SU-DHL-6 (cell line): ENCODE measurements around the gene PTTG1IP.

Experiments used
- H2AFZ ChIP-seq: fragments of 200-600 bp; sonication (generic); 2 replicates; pipeline ENCODE4 v1.6.1; 2014; ENCODE audit warnings: low read depth, mild to moderate bottlenecking, moderate library complexity, mixed read lengths, antibody characterized with exemption, low read length; ENCODE audit not compliant: severe bottlenecking
- H3F3A ChIP-seq: fragments of 200-600 bp; shearing (Covaris generic); 2 replicates; pipeline ENCODE4 v1.6.0; 2016; ENCODE audit warnings: antibody characterized with exemption, mild to moderate bottlenecking; ENCODE audit not compliant: insufficient read depth
- H3K27ac ChIP-seq: fragments of 200-600 bp; sonication (generic); 2 replicates; pipeline ENCODE4 v1.5.1; 2016; ENCODE audit warnings: low read depth, mild to moderate bottlenecking, low read length, moderate library complexity, mixed read lengths
- H3K27me3 ChIP-seq: fragments of 200-600 bp; sonication (generic), shearing (Covaris generic); 2 replicates; pipeline ENCODE4 v1.6.0; 2014; ENCODE audit warnings: mild to moderate bottlenecking, low read length
- H3K36me3 ChIP-seq: fragments of 200-600 bp; sonication (generic); 2 replicates; pipeline ENCODE4 v1.6.1; 2014; ENCODE audit warnings: mild to moderate bottlenecking, low read length, mixed read lengths
- H3K4me2 ChIP-seq: fragments of 300-600, 200-600 bp; shearing (Covaris generic), sonication (generic); 2 replicates; pipeline ENCODE4 v1.6.0; 2014; ENCODE audit warnings: low read length, low read depth, mild to moderate bottlenecking; ENCODE audit not compliant: poor library complexity, severe bottlenecking
- H3K4me3 ChIP-seq: fragments of 200-600 bp; sonication (generic); 2 replicates; pipeline ENCODE4 v1.5.1; 2014; ENCODE audit warnings: antibody characterized with exemption, low read length, mild to moderate bottlenecking, mixed read lengths; ENCODE audit not compliant: insufficient read depth, poor library complexity, severe bottlenecking
- H3K79me2 ChIP-seq: fragments of 200-600 bp; sonication (generic); 2 replicates; pipeline ENCODE4 v1.6.1; 2014; ENCODE audit warnings: mild to moderate bottlenecking, low read length, moderate library complexity; ENCODE audit not compliant: insufficient read depth
- H3K9ac ChIP-seq: fragments of 200-600 bp; sonication (generic); 2 replicates; pipeline ENCODE4 v1.7.0; 2014; ENCODE audit warnings: mild to moderate bottlenecking, low read length
- H3K9me2 ChIP-seq: fragments of 200-600 bp; sonication (generic); replicated peaks from 2 replicates; pipeline ENCODE4 v1.6.1; 2014; ENCODE audit warnings: low read length; ENCODE audit not compliant: insufficient read depth
- H3K9me3 ChIP-seq: fragments of 200-600 bp; sonication (generic); 2 replicates; pipeline ENCODE4 v1.6.1; 2014; ENCODE audit warnings: low read length, mixed read lengths; ENCODE audit not compliant: insufficient read depth
- H4K20me1 ChIP-seq: fragments of 200-600 bp; sonication (generic); 2 replicates; pipeline ENCODE4 v1.6.1; 2014; ENCODE audit warnings: low read depth, mild to moderate bottlenecking, antibody characterized with exemption, low read length, moderate library complexity, mixed read lengths
- CTCF ChIP-seq: fragments of 200-600 bp; sonication (generic); IDR thresholded peaks from one replicate; pipeline ENCODE4 v1.5.1; 2017; ENCODE audit warnings: antibody characterized with exemption, mild to moderate bottlenecking, low read length, moderate library complexity; ENCODE audit not compliant: insufficient read depth, poor library complexity, severe bottlenecking
- EZH2phosphoT487 ChIP-seq: fragments of 200-600 bp; sonication (generic), shearing (Covaris generic); conservative IDR thresholded peaks from 2 replicates; pipeline ENCODE4 v1.6.1; 2018; ENCODE audit warnings: mild to moderate bottlenecking, antibody characterized with exemption, low read length, moderate library complexity, mixed read lengths

PTTG1IP gene

GRCh38 chr21:44815225-44815624 is 58.3 kb downstream of the PTTG1IP start:
- Histone ChIP-seq H3K36me3 (no peaks in the 10 kb centered on the region), H3F3A (0 out of 2 replicates have a peak, but pooled peaks cover 3% of the 10 kb centered on the region), H2AFZ (no peak overlapping the region), H3K9ac (no peak overlapping the region), H3K9me3 (no peaks in the 10 kb centered on the region), H3K4me3 (no peak overlapping the region), H3K4me2 (no peak overlapping the region), H3K27me3 (no peaks in the 10 kb centered on the region), H3K9me2 (no peaks in the 10 kb centered on the region), H3K27ac (no peak overlapping the region), H3K79me2 (peaks cover 63% of the 10 kb centered on the region), H4K20me1 (no peaks in the 10 kb centered on the region)
- TF ChIP-seq CTCF (no peak), EZH2phosphoT487 (no peak)

GRCh38 chr21:44814498-44815023 is 58.9 kb downstream of the PTTG1IP start:
- Histone ChIP-seq H3K9me3 (no peaks in the 10 kb centered on the region), H3K36me3 (no peaks in the 10 kb centered on the region), H3K9ac (no peak overlapping the region), H3K79me2 (peaks cover 63% of the 10 kb centered on the region), H3K27ac (no peak overlapping the region), H4K20me1 (no peaks in the 10 kb centered on the region), H3K4me2 (no peak overlapping the region), H3F3A (0 out of 2 replicates have a peak, but pooled peaks cover 3% of the 10 kb centered on the region), H3K9me2 (no peaks in the 10 kb centered on the region), H3K27me3 (no peaks in the 10 kb centered on the region), H3K4me3 (no peak overlapping the region), H2AFZ (no peak overlapping the region)
- TF ChIP-seq EZH2phosphoT487 (no peak), CTCF (no peak)

GRCh38 chr21:44813727-44814126 is 59.8 kb downstream of the PTTG1IP start:
- Histone ChIP-seq H3K79me2 (peaks cover 63% of the 10 kb centered on the region), H3K9me2 (no peaks in the 10 kb centered on the region), H3K4me2 (no peak overlapping the region), H3K9me3 (no peaks in the 10 kb centered on the region), H3K27ac (no peak overlapping the region), H3K36me3 (no peaks in the 10 kb centered on the region), H3K9ac (no peak overlapping the region), H3K27me3 (no peaks in the 10 kb centered on the region), H2AFZ (no peak overlapping the region), H3F3A (0 out of 2 replicates have a peak, but pooled peaks cover 3% of the 10 kb centered on the region), H4K20me1 (no peaks in the 10 kb centered on the region), H3K4me3 (no peak overlapping the region)
- TF ChIP-seq CTCF (no peak), EZH2phosphoT487 (no peak)
